ENCODE results near the gene CAMSAP2. TPM values are rescaled to one million over a fixed set of nuclear protein-coding genes. Genes with fewer than 3 reads are reported as not detected.

The CAMSAP2 gene
- total and polyA plus RNA-seq, 2 of the 4 experiments (the other 2 are of a cell fraction), result 8.3 to 29.4 TPM

DNA sequence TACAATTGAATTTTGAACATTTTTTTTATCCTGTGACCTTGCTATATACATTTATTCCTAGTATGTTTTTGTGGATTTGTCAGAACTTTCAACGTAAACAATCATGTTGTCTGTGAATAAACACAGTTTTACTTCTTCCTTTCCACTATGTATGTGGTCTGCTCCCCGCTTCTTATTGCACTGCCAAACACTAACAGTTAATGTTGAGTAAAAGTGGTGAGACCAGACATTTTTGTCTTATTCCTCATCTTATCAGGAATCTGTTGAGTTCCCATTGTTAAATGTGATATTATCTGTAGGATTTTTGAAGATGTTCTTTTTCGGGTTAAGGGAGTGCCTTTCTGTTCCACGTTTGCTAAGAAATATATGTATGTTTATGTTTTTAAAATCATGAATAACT, 45.9 kb downstream of the CAMSAP2 start:
- in situ Hi-C loops (cut with MboI; ENCODE audit: low sequenced_read_pairs) (no loop called here), intact Hi-C loops (cut with micrococcal nuclease) (loop anchor here (5.0 kb wide), 2 partner anchors 42 to 112 kb away; no protein-coding TSS in a partner anchor), dilution Hi-C loops (cut with HindIII; ENCODE audit: low sequenced_read_pairs, unreplicated experiment) (no loop called here)
- no CpG with 5 or more reads among the region's 4 CpGs for WGBS, 2 experiments (ENCODE audit: extremely low coverage in 2 of 2, insufficient read length in 1 of 2)
- peak; percentile 84 for ATAC-seq (ENCODE audit: low read depth)
- H3K9me1 ChIP-seq (ENCODE audit: insufficient read depth, low read length), result peaks cover 3% of the 10 kb centered on the region; the same call in 1 of the 2 replicates
- no TSS peak for BruUV-seq (replicated peaks)
- TF ChIP-seq RCOR1 (IDR thresholded peaks at IDR 0.05; ENCODE audit: insufficient replicate concordance, low read length) (no peak), CEBPB (IDR thresholded peaks at IDR 0.05; ENCODE audit: low read depth, low read length) (peak; percentile 31; the same call in 1 of the 2 replicates), FOS (IDR thresholded peaks at IDR 0.05; ENCODE audit: low read depth, low read length) (no peak), POLR2A (IDR thresholded peaks at IDR 0.05; ENCODE audit: low read depth, low read length) (no peak), RFX5 (IDR thresholded peaks at IDR 0.05; ENCODE audit: low read depth, low read length) (no peak), RAD21 (IDR thresholded peaks at IDR 0.05; ENCODE audit: low read length) (no peak)
- H3K14ac ChIP-seq (replicated peaks; ENCODE audit: low read depth, low read length), result no peak overlapping the region
- no peak overlapping the region for H2AFZ ChIP-seq (replicated peaks; ENCODE audit: low read length, poor library complexity)
- no peak overlapping the region for H3K23ac ChIP-seq (ENCODE audit: low read depth, low read length)
- no peak overlapping the region for H4K91ac ChIP-seq (ENCODE audit: insufficient read depth, low read depth, low read length)
- peaks cover 5% of the 10 kb centered on the region for H3K4me1 ChIP-seq (ENCODE audit: control insufficient read depth, insufficient read depth, low read length)
- no peak overlapping the region for H2AK9ac ChIP-seq (replicated peaks; ENCODE audit: low read depth, low read length, poor library complexity)
- CTCF ChIA-PET, result no interaction called here
- peak; percentile 79 for DNase-seq
- H4K20me1 ChIP-seq (ENCODE audit: insufficient read depth, low read length), result peaks cover 28% of the 10 kb centered on the region
- H3K27me3 ChIP-seq (ENCODE audit: control insufficient read depth, insufficient read depth, low read length), result no peaks in the 10 kb centered on the region
- H3K4me3 ChIP-seq (ENCODE audit: insufficient read depth, low read depth, low read length), result no peak overlapping the region
- no peak overlapping the region for H2BK20ac ChIP-seq (ENCODE audit: low read depth, low read length)
- no peak overlapping the region for H3K27ac ChIP-seq (ENCODE audit: insufficient read depth, low read length)
- H4K8ac ChIP-seq (ENCODE audit: low read depth in 2 of 2, low read length in 2 of 2), result no peak overlapping the region
- H2BK5ac ChIP-seq (ENCODE audit: low read depth, low read length, poor library complexity, severe bottlenecking), result peak overlapping the region; percentile 40
- peak overlapping the region; percentile 48 for H3K4me2 ChIP-seq (ENCODE audit: low read depth, low read length)
- no peak overlapping the region for H3K56ac ChIP-seq (ENCODE audit: extremely low read depth, insufficient read depth, low read length)
- peaks cover 19% of the 10 kb centered on the region for H3K36me3 ChIP-seq (ENCODE audit: control insufficient read depth, insufficient read depth, low read length)
- H3K4ac ChIP-seq (ENCODE audit: low read depth, low read length), result no peak overlapping the region
- H2BK120ac ChIP-seq (ENCODE audit: low read depth, low read length), result no peak overlapping the region
- H2BK15ac ChIP-seq (ENCODE audit: low read depth, low read length), result no peak overlapping the region
- POLR2A ChIA-PET (ENCODE audit: unreplicated experiment), result no interaction called here
- no peak overlapping the region for H3K9ac ChIP-seq (ENCODE audit: low read depth, low read length)
- H3K79me1 ChIP-seq (ENCODE audit: low read depth in 1 of 2, low read length in 2 of 2), result peaks cover 19 to 59% of the 10 kb centered on the region in 2 experiments
- no peak overlapping the region for H4K5ac ChIP-seq (ENCODE audit: low read depth, low read length)
- H2AK5ac ChIP-seq (ENCODE audit: low read depth, low read length), result no peak overlapping the region
- H3K18ac ChIP-seq (ENCODE audit: low read depth, low read length), result no peak overlapping the region
- H3K9me3 ChIP-seq (ENCODE audit: control insufficient read depth, insufficient read depth, low read length), result peaks cover 3% of the 10 kb centered on the region; the same call in 1 of the 2 replicates

Measured in IMR-90 (cell line).